Suppressor macrophage (primary cell): ENCODE results near the gene SYNGR3.

Source experiments
- DNase-seq, 4 experiments: peaks; one replicate each; pipeline ENCODE4 v3.0.0-alpha.2; 2020 to 2022

SYNGR3 gene

DNA sequence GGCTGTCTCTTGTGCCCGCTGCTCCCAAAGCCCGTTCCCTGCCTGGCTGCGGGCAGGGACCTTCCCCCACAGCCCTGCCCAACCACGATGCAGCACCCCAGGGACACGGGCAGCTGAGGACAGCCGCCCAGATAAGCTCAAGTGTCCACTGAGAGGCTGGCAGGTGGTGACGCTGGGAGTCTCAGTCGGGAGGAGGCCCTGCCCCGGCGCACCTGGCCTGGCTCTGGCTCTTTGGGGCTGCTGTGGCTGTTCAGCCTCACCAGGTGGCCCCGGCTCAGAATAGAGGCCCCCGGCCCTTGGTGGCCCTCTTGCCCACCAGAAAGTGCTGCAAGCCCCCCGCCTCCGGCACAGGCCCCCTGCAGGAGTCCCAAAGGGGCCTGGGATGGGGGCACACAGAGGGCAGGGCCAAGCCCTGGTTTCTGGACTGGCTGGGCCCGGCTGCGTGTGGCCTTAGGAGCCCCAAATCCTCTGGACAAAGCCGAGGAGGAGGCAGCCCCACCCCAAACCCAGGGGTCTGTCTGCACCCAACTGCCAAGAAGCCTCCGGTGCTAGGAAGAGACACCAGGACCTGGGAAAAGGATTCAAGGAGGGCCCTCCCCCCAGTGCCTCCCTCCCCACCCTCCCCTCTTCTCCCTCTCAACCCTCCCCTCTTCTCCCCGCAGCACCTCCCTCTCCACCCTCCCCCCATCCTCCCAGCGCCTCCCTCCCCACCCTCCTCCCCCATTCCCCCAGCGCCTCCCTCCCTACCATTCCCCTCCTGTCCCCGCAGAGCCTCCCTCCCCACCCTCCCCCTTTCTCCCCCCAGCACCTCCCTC, 52.6 kb downstream of the SYNGR3 start:
- DNase-seq = no peak

DNA sequence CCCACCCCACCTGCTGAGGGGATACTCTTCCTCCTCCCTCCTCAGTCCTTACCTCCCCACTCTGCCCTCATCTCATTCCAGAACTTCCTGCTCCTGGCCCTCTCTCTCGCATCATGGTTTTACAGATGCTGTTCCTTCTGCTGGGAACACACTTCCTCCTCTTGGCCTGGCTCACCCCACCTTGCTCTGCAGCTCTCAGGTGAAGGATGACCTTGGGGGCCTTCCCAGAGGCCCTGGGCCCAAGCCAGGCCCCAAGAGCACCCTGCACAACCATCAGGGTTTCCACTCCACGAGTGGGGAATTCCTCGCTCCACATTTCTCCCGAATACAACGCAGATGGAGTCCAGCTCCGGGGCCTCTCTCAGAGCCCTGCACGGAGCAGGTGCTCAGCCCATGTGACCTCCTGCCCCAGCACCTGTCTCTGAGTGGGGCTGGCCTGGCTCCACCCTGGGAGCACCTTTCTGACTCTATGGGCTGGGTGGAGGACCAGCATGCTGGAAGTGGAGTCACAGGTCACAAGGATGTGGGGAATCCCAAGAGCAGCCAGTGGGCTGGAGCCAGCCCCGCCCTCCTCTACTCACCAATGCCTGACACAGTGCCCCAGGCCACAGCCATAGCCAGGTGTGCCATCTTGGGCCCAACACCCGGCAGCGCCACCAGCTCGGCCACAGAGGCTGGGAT, 53.4 kb downstream of the SYNGR3 start:
- DNase-seq = peak in 3 of 4 experiments; percentile 23 to 40 (median 26)
